ENCODE measurements around the gene LCE1B. TPM values are rescaled to one million over a fixed set of nuclear protein-coding genes. Genes with fewer than 3 reads are reported as not detected.

Gene LCE1B
- total RNA-seq, 3 donors from 2014 or later, result not detected

- Histone ChIP-seq H3K27ac (no peak overlapping the region), H3K36me3 (no peaks in the 10 kb centered on the region), H3K4me1 (no peaks in the 10 kb centered on the region), H3K27me3 (no peaks in the 10 kb centered on the region), H3K9me3 (no peaks in the 10 kb centered on the region), H3K4me3 (no peak overlapping the region)
- intact Hi-C loops (cut with DNase I; ENCODE audit: low total_unique reads), result no loop called here
- DNase-seq (ENCODE audit: low spot score in 2 of 2), result no peak
- no peak for TF ChIP-seq CTCF (IDR thresholded peaks at IDR 0.05)
- TF ChIP-seq POLR2AphosphoS5 (IDR thresholded peaks at IDR 0.05), result no peak
- no peak for TF ChIP-seq POLR2A (IDR thresholded peaks at IDR 0.05)
Measured at GRCh38 chr1:152860129-152860528, 48.4 kb downstream of the LCE1B start.

DNA sequence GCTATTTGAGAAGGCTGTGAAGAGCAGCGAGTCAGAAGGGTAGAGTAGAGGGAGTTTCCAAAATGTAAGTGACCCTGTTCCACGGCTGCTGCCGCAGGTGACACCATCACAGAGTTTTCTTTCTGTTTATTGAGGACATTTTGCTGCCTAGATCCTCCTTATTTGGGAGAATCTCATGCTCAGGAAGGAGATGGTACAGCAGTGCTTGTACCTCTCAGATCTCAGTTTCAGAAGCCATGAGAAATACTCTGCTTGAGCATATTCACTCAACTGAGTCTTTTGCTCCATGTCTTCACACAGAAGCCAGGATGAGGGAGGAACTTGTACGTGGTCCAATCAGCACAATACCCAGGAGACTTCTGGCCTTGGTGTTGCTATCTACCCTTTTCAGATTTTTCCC is 49.6 kb downstream of the LCE1B start:
- no peak for DNase-seq (ENCODE audit: low spot score in 2 of 2)
- H3K27ac ChIP-seq, result no peak overlapping the region
- no peaks in the 10 kb centered on the region for H3K9me3 ChIP-seq
- no peak overlapping the region for H3K4me3 ChIP-seq
- no peaks in the 10 kb centered on the region for H3K4me1 ChIP-seq
- intact Hi-C loops (cut with DNase I; ENCODE audit: low total_unique reads), result no loop called here
- TF ChIP-seq CTCF (IDR thresholded peaks at IDR 0.05), result no peak
- TF ChIP-seq POLR2A (IDR thresholded peaks at IDR 0.05), result no peak
- TF ChIP-seq POLR2AphosphoS5 (IDR thresholded peaks at IDR 0.05), result no peak
- H3K36me3 ChIP-seq, result no peaks in the 10 kb centered on the region
- H3K27me3 ChIP-seq, result no peaks in the 10 kb centered on the region

Other genes with a start within 250 kb of the LCE1B start
- gene LCE3E, start 245.2 kb upstream of the LCE1B start, total RNA-seq, result not detected
- not detected for gene LCE3D, start 231.5 kb upstream of the LCE1B start, total RNA-seq
- gene LCE3C, start 211.7 kb upstream of the LCE1B start, total RNA-seq, result not detected
- gene LCE3B, start 198.2 kb upstream of the LCE1B start, total RNA-seq, result not detected
- not detected for gene LCE3A, start 188.9 kb upstream of the LCE1B start, total RNA-seq
- gene LCE2D, start 148.6 kb upstream of the LCE1B start, total RNA-seq, result not detected
- gene LCE2C, start 136.7 kb upstream of the LCE1B start, total RNA-seq, result not detected
- gene LCE2B, start 125.8 kb upstream of the LCE1B start, total RNA-seq, result not detected
- not detected for gene LCE2A, start 113.6 kb upstream of the LCE1B start, total RNA-seq
- gene LCE4A, start 103.8 kb upstream of the LCE1B start, total RNA-seq, result not detected
- not detected for gene KPRP, start 53.9 kb upstream of the LCE1B start, total RNA-seq
- not detected for gene LCE1F, start 36.8 kb upstream of the LCE1B start, total RNA-seq
- not detected for gene LCE1E, start 25.7 kb upstream of the LCE1B start, total RNA-seq
- not detected for gene LCE1D, start 15.2 kb upstream of the LCE1B start, total RNA-seq
- not detected for gene LCE1C, start 5.3 kb upstream of the LCE1B start, total RNA-seq
- not detected for gene LCE1A, start 15.5 kb downstream of the LCE1B start, total RNA-seq
- gene LCE6A, start 30.9 kb downstream of the LCE1B start, total RNA-seq, result not detected
- not detected for gene LCE7A, start 48.0 kb downstream of the LCE1B start, total RNA-seq
- gene SMCP, start 66.4 kb downstream of the LCE1B start, total RNA-seq, result not detected
- gene IVL, start 96.6 kb downstream of the LCE1B start, total RNA-seq, result not detected
- not detected for gene SPRR5, start 135.2 kb downstream of the LCE1B start, total RNA-seq
- gene SPRR4, start 158.7 kb downstream of the LCE1B start, total RNA-seq, result not detected
- gene SPRR1A, start 172.1 kb downstream of the LCE1B start, total RNA-seq, result not detected
- not detected for gene SPRR3, start 189.8 kb downstream of the LCE1B start, total RNA-seq
- gene SPRR1B, start 219.2 kb downstream of the LCE1B start, total RNA-seq, result not detected
- not detected for gene SPRR2D, start 229.1 kb downstream of the LCE1B start, total RNA-seq
- gene SPRR2A, start 245.5 kb downstream of the LCE1B start, total RNA-seq, result not detected

All from breast epithelium (tissue), 4 donors.